WERI-Rb-1 (cell line): ENCODE data around the gene EIF3I.
A peak's percentile ranks its signal among the peaks of the same experiment; 100 is the strongest.

Source experiments
- DNase-seq: peaks from one replicate; pipeline ENCODE4 v3.0.0-alpha.2; 2020
- H3K27ac ChIP-seq: fragments of 250-450 bp; sonication (Bioruptor Pico); 2 replicates; pipeline ENCODE4 v1.5.1; 2020; ENCODE audit warnings: mild to moderate bottlenecking, moderate library complexity
- H3K27me3 ChIP-seq: fragments of 250-450 bp; sonication (Bioruptor Pico); 2 replicates; pipeline ENCODE4 v1.5.1; 2021; ENCODE audit warnings: mild to moderate bottlenecking, low read depth, moderate library complexity; ENCODE audit not compliant: insufficient read depth, severe bottlenecking
- H3K36me3 ChIP-seq: fragments of 250-450 bp; sonication (Bioruptor Pico); 2 replicates; pipeline ENCODE4 v1.5.1; 2020; ENCODE audit warnings: mild to moderate bottlenecking, moderate library complexity
- H3K4me3 ChIP-seq: 2 replicates; pipeline ENCODE4 v1.5.1; 2011; ENCODE audit warnings: low read depth, mild to moderate bottlenecking, control low read depth, low read length
- H3K9me3 ChIP-seq: fragments of 250-450 bp; sonication (Bioruptor Pico); 2 replicates; pipeline ENCODE4 v1.5.1; 2021; ENCODE audit warnings: mild to moderate bottlenecking, moderate library complexity; ENCODE audit not compliant: severe bottlenecking
- CTCF ChIP-seq: IDR thresholded peaks from 2 replicates; pipeline ENCODE4 v1.5.1; 2011; ENCODE audit warnings: low read depth, mild to moderate bottlenecking, control low read depth, inconsistent platforms, low read length

The EIF3I gene

GRCh38 chr1:32199717-32200072, 22.5 kb upstream of the EIF3I start:
- no peak for DNase-seq
- no peaks in the 10 kb centered on the region for H3K27me3 ChIP-seq
- peaks cover 32% of the 10 kb centered on the region for H3K36me3 ChIP-seq
- H3K27ac ChIP-seq: peak overlapping the region; percentile 65
- no peaks in the 10 kb centered on the region for H3K9me3 ChIP-seq
- TF ChIP-seq CTCF: no peak
- peak overlapping the region; percentile 77 for H3K4me3 ChIP-seq

- Histone ChIP-seq H3K36me3 (peaks cover 25% of the 10 kb centered on the region), H3K27me3 (no peaks in the 10 kb centered on the region), H3K9me3 (no peaks in the 10 kb centered on the region), H3K27ac (peak within 1 kb of the TSS; percentile 65), H3K4me3 (peak within 1 kb of the TSS; percentile 77)
- DNase-seq: peak; percentile 57
- no peak for TF ChIP-seq CTCF
These were observed 21.8 kb upstream of the EIF3I start, which contains the start of gene CCDC28B for GRCh38 chr1:32200226-32201010. TSS of gene CCDC28B (plus strand) at chr1:32200595. CDS start at chr1:32201936, 1,341 bp downstream.

GRCh38 chr1:32201011-32201855, 21.0 kb upstream of the EIF3I start:
- TF ChIP-seq CTCF: no peak
- Histone ChIP-seq H3K4me3 (peak overlapping the region; percentile 77), H3K36me3 (peaks cover 19% of the 10 kb centered on the region), H3K27ac (peak overlapping the region; percentile 65), H3K27me3 (no peaks in the 10 kb centered on the region), H3K9me3 (no peaks in the 10 kb centered on the region)
- DNase-seq: peak; percentile 87

- Histone ChIP-seq H3K27ac (peak overlapping the region; percentile 81), H3K36me3 (peaks cover 18% of the 10 kb centered on the region)
- DNase-seq: no peak
These were observed 17.3 kb upstream of the EIF3I start for GRCh38 chr1:32204943-32205361.

More at GRCh38 chr1:32204943-32205361, 17.3 kb upstream of the EIF3I start:
- Histone ChIP-seq H3K27me3 (no peaks in the 10 kb centered on the region), H3K9me3 (no peaks in the 10 kb centered on the region), H3K4me3 (peak overlapping the region; percentile 81)
- TF ChIP-seq CTCF: no peak
